H1 (cell line): ENCODE results near the gene CYP4A11. TPM values are rescaled to one million over a fixed set of nuclear protein-coding genes. Genes with fewer than 3 reads are reported as not detected.

Source experiments
- CHD1 ChIP-seq: IDR thresholded peaks from 2 replicates; pipeline ENCODE4 v1.6.1; 2012; ENCODE audit warnings: low read depth, low read length, improper control_type of control experiment
- EGR1 ChIP-seq: IDR thresholded peaks from 2 replicates; pipeline ENCODE4 v1.6.1; 2011; ENCODE audit warnings: low read depth, low read length, borderline replicate concordance
- EZH2 ChIP-seq: fragments of 200-600 bp; sonication (generic); IDR thresholded peaks from 2 replicates; pipeline ENCODE4 v1.7.1; 2012; ENCODE audit warnings: low read depth, mild to moderate bottlenecking, moderate library complexity, low read length, inconsistent platforms; ENCODE audit not compliant: severe bottlenecking
- JUN ChIP-seq: IDR thresholded peaks from 2 replicates; pipeline ENCODE4 v1.6.1; 2011; ENCODE audit warnings: low read depth, mild to moderate bottlenecking, improper control_type of control experiment, low read length
- SP1 ChIP-seq: IDR thresholded peaks from 2 replicates; pipeline ENCODE4 v1.6.1; 2011; ENCODE audit warnings: low read depth, low read length
- TCF12 ChIP-seq: IDR thresholded peaks from 2 replicates; pipeline ENCODE4 v1.6.1; 2011; ENCODE audit warnings: low read depth, mild to moderate bottlenecking, low read length
- polyA plus RNA-seq, 7 experiments: library from polyadenylated mRNA; depleted of rRNA in 3 of 7; stranded (reverse) in 5 of 7; unstranded in 2 of 7; fragments of >200 nt in 5 of 7; fragments of 200-250 nt in 2 of 7; gene quantifications; 1 replicate in 5 of 7; 2 replicates in 1 of 7; 4 replicates in 1 of 7; pipeline versions ENCODE4 v1.2.1 to v1.2.3, GENCODE V29; 2011 to 2013; ENCODE audit warnings: missing spikeins in 2 of 7, mixed read lengths in 2 of 7
- total RNA-seq: library from RNA; stranded (reverse); fragmentation: NEBNext Ultra II Directional; extraction: Animal tissue kit (Norgen Biotek cat#: 25700); gene quantifications from 2 replicates; pipeline ENCODE4 v1.2.1, GENCODE V29; 2021
- TF ChIP-seq, protein P1 (sequence below), 3 experiments: IDR thresholded peaks; 1 replicate in 2 of 3; 2 replicates in 1 of 3; pipeline versions ENCODE4 v1.5.1 to v1.6.1; 2011; ENCODE audit warnings: low read length in 3 of 3, mild to moderate bottlenecking in 3 of 3, inconsistent platforms in 2 of 3, low read depth in 1 of 3, moderate library complexity in 1 of 3; ENCODE audit not compliant: insufficient read depth in 1 of 3; ENCODE audit errors: control extremely low read depth in 1 of 3
- TF ChIP-seq, protein P2 (sequence below): IDR thresholded peaks from 2 replicates; pipeline ENCODE4 v1.6.1; 2012; ENCODE audit warnings: low read length, inconsistent platforms

Gene CYP4A11
- total and polyA plus RNA-seq, 2 of the 8 experiments (the other 6 are each of a cell fraction or from before 2014, with no cell fraction given): not detected

DNA sequence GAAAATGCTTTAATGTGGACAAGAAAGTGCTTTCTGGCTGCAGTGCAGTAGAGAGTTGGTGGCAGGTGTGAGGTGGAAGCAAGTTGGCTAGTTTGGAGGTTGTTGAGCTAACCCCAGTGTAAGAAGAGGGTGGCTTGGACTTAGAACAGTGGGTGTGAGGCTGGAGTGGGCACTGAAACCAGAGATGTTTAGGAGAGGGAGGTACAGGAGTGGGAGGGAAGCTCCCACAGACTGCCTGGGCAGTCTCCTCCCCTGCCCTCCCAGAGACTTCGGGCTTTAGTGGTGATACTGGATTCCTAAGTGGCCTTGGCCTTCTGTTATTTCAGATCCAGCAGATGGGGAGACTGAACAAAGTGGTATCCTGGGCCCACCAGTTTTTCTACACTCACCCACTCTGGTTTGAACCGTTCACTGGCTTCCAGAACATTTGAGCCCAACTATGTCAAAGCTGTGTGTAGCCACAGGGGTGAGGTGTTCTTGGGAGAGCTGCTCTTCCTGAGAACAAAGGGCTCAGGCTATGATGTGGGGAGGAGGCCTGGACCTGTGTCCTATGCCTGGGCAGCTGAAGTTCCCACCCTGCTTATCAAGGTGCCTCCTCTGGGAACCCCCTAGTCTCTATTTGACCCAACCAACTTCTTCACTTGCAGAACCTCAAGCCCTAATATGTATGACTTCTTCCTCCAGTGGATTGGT lies 19.9 kb upstream of the CYP4A11 start (continued):
- TF ChIP-seq, protein P1, sequence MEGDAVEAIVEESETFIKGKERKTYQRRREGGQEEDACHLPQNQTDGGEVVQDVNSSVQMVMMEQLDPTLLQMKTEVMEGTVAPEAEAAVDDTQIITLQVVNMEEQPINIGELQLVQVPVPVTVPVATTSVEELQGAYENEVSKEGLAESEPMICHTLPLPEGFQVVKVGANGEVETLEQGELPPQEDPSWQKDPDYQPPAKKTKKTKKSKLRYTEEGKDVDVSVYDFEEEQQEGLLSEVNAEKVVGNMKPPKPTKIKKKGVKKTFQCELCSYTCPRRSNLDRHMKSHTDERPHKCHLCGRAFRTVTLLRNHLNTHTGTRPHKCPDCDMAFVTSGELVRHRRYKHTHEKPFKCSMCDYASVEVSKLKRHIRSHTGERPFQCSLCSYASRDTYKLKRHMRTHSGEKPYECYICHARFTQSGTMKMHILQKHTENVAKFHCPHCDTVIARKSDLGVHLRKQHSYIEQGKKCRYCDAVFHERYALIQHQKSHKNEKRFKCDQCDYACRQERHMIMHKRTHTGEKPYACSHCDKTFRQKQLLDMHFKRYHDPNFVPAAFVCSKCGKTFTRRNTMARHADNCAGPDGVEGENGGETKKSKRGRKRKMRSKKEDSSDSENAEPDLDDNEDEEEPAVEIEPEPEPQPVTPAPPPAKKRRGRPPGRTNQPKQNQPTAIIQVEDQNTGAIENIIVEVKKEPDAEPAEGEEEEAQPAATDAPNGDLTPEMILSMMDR (IDR thresholded peaks at IDR 0.05; ENCODE audit: control extremely low read depth in 1 of 3, insufficient read depth in 1 of 3, low read depth in 1 of 3, low read length in 3 of 3): no peak
- no peak for TF ChIP-seq TCF12
- TF ChIP-seq SP1: no peak
- TF ChIP-seq EZH2: no peak
- no peak for TF ChIP-seq EGR1
- no peak for TF ChIP-seq JUN
- no peak for TF ChIP-seq CHD1
- TF ChIP-seq, protein P2, sequence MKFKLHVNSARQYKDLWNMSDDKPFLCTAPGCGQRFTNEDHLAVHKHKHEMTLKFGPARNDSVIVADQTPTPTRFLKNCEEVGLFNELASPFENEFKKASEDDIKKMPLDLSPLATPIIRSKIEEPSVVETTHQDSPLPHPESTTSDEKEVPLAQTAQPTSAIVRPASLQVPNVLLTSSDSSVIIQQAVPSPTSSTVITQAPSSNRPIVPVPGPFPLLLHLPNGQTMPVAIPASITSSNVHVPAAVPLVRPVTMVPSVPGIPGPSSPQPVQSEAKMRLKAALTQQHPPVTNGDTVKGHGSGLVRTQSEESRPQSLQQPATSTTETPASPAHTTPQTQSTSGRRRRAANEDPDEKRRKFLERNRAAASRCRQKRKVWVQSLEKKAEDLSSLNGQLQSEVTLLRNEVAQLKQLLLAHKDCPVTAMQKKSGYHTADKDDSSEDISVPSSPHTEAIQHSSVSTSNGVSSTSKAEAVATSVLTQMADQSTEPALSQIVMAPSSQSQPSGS: no peak
